Stimulated activated CD4-positive, alpha-beta T cell treated with anti-CD3 and anti-CD28 coated beads, Interleukin-1b, Interleukin-23, amount 100 ng/mL, for 4 hours (primary cell): Measurements from ENCODE around the gene PRX.
"Not testable (repeated sequence)": the region's sequence is repeated elsewhere in the genome, so short reads cannot be mapped to it uniquely, and the experiment has no call there.

Experiments
- DNase-seq, 2 donors: peaks; one replicate each; pipeline ENCODE4 v3.0.0-alpha.2; 2020; ENCODE audit warnings: low read depth in 2 of 2

The PRX gene, protein sequence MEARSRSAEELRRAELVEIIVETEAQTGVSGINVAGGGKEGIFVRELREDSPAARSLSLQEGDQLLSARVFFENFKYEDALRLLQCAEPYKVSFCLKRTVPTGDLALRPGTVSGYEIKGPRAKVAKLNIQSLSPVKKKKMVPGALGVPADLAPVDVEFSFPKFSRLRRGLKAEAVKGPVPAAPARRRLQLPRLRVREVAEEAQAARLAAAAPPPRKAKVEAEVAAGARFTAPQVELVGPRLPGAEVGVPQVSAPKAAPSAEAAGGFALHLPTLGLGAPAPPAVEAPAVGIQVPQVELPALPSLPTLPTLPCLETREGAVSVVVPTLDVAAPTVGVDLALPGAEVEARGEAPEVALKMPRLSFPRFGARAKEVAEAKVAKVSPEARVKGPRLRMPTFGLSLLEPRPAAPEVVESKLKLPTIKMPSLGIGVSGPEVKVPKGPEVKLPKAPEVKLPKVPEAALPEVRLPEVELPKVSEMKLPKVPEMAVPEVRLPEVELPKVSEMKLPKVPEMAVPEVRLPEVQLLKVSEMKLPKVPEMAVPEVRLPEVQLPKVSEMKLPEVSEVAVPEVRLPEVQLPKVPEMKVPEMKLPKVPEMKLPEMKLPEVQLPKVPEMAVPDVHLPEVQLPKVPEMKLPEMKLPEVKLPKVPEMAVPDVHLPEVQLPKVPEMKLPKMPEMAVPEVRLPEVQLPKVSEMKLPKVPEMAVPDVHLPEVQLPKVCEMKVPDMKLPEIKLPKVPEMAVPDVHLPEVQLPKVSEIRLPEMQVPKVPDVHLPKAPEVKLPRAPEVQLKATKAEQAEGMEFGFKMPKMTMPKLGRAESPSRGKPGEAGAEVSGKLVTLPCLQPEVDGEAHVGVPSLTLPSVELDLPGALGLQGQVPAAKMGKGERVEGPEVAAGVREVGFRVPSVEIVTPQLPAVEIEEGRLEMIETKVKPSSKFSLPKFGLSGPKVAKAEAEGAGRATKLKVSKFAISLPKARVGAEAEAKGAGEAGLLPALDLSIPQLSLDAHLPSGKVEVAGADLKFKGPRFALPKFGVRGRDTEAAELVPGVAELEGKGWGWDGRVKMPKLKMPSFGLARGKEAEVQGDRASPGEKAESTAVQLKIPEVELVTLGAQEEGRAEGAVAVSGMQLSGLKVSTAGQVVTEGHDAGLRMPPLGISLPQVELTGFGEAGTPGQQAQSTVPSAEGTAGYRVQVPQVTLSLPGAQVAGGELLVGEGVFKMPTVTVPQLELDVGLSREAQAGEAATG (N-terminal part only)

DNA sequence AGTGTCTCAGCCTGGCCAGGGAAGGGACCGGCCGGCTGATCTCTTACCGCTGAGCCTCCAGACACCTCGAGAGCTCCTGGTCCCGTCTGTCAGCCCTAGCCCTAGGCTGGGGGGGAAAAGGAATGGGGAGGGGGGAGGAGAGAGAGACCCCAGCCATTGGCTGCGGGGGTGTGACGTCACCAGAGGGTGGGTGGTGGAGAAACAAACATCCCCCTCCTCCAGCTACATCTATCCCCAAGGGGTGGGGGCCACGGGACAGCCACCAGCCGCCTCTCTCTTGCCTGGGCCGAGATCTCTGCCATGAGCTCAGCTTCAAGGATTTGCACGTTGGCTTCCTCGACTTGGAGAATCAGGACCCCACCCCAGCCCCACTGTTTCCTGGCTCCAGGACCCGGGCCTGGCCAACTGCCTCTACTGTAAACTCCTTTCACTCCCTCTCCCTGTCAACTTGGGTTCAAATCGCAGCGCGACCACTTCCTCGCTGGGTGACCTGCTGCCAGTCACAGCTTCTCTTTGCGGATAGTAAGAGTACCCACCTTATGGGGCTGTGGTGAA is at the start of gene PRX:
Gene PRX (minus strand): TSS at position 88 of the 555 bp plus-strand sequence. CDS start 5,446 bp downstream, outside the sequence.
- no peak for DNase-seq

DNA sequence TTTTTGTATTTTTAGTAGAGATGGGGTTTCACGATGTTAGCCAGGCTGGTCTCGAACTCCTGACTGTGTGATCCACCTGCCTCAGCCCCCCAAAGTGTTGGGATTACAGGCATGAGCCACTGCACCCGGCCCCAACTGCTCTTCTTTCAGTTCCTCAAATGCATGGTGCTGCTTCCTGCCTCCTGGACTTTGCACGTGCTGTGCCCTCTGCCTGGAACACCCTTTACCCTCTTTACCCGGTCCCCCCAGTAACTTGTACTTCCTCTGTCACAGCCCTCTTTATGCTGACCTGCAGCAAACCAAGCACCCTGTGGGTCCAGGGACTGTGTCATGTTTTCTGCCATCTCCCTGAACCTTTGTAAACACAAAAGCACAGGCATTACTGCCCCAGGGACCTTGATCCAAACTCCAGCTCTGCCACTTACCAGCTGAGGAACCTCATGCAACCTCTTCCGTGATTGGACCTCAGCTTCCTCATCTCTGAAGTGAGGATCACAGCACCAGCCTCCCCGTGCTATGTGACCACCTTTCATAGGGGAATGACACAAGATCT is 48.6 kb upstream of the PRX start:
- DNase-seq: no peak

GRCh38 chr19:40460185-40460584 is 47.0 kb upstream of the PRX start:
- no peak for DNase-seq

- no peak for DNase-seq
These were observed 45.4 kb upstream of the PRX start for GRCh38 chr19:40458597-40458974.

GRCh38 chr19:40457953-40458596 is 44.9 kb upstream of the PRX start:
- DNase-seq: no peak

DNA sequence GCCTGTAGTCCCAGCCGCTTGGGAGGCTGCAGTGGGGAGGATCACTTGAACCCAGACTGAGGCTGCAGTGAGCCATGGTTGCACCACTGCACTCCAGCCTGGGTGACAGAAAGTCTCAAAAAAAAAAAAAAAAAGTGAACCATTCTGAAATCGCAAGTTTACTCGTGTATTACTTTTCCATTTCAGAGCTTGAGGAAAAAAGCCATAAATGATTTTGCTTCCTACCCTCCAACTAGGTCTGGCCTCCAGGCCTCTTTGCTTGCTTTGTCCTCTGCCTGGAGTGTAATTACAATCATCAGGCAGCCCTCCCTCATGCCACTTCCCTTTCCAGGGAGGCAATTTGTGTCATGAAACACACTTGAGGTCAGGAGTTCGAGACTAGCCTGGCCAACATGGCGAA is 43.9 kb upstream of the PRX start:
- DNase-seq: no peak

DNA sequence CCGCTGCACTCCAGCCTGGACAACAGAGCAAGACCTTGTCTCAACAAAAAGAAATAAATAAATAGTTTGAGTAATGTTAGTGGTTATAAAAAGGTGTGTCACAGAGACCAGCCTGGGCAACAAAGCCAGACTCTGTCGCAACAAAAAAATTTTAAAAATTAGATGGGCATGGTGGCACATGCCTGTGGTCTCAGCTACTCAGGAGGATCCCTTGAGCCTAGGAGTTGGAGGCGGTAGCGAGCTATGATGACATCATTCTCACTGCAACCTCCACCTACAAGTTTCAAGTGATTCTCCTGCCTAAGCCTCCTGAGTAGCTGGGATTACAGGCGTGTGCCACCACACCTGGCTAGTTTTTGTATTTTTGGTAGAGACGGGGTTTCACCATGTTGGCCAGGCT is 40.8 kb upstream of the PRX start:
- DNase-seq: not testable (repeated sequence)

DNA sequence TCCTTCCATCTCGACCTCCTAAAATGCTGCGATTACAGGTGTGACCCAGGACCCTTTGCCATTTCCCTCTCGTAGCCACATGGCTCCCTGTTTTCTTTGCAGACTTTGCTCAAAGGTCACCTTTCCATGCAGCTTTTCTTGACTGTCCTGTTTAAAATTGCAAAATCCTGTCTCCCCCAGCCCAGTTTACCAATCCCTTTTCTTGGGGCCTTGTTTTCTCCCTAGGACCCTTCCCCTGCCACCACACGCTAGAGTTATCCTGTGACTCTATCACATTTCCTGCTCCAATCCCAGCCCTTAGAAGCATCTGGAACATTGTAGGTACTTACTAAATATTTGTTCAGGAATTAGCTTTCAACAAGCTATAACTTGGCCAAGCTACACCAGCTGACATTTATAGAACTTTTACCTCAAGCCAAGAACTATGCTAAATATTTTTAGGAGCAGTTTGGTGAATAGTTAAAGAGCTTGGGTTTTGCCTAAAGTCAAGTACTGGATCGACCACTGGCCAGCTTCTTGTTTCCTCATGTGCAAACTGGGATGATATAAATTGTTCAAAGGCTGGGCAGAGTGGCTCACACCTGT is 40.1 kb upstream of the PRX start:
- no peak for DNase-seq

DNA sequence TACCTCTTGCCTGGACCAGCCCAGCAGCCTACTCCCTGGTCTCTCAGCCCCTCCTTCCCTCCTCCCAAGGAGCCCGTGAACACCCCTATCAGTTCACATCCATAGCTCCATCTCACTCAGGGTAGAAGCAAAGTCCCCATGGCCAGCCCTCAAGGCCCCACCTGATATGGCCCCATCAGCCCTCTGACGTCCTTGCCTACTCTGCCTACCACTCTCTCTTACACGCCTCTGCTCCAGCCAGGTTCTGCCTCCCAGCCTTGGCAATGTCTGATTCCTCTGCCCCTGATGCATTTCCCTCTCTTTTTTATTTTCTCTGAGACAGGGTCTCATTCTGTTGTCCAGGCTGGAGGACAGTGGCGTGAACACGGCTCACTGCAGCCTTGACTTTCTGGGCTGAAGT is 38.8 kb upstream of the PRX start:
- DNase-seq: no peak

- no peak for DNase-seq
These were observed 37.5 kb upstream of the PRX start for GRCh38 chr19:40450664-40451063.

DNA sequence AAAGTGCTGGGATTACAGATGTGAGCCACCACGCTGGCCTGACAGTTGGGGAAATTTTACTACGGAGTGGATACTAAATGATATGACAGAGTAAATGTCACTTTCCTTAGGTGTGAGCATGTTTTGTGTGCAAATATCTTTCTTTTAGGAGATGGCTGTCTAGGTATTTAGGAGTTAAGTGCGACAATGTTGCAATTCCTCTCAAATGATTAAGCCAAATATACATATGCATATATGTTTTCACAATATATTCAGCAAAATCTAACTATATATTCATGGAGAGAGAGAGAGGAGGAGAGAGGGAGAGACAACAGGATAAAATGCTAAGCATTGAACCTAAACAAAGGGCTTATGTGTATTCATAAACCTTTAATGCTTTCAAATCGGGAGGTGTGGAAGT is 36.3 kb upstream of the PRX start:
- DNase-seq: no peak

DNA sequence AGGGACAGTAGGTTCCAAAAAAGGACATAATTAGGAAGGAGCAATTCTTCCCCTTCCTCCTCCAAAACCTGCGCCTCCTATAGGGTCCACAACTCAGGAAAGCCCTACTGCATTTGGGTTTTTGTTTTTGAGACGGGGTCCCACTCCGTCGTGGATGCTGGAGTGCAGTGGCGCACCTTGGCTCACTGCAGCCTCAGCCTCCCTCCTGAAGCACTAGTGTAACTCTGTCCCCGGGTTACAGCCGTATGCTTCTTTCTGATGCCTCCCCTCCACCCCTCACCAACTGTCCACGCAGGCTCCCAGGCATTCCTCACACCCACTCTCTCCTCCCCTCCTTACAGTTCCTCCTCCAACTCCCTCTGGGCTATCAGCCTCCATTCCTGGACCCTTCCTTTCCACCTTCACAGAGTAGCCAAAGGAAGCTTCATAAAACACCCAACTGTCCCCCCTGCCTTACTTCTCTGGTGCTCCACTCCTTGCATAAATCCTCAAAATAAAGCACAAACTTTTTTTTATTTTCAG is 33.1 kb upstream of the PRX start:
- DNase-seq: no peak

GRCh38 chr19:40445780-40446262 is 32.6 kb upstream of the PRX start:
- no peak for DNase-seq

DNA sequence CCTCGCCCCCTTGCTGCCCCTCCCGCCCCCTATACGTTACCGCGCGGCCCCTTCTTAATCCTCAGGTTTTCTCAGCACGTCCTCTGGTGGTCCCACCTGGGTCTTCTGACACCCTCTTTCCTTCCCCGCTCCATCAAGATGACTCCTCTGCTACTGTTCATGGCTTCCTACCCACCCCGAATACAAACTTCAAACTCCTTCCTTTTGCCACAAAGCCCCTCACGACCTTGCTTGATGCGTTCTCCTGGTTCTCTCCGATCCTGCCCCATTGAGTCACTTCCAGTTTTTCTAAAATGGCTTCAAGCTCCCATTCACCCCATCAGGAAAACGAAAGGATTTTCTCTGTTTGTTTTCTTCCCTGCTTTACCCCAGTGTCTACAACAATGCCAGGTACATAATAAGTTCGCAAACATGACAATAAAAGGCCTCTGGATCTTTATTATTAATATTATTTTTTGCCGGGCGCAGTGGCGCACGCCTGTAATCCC is 31.7 kb upstream of the PRX start:
- no peak for DNase-seq

DNA sequence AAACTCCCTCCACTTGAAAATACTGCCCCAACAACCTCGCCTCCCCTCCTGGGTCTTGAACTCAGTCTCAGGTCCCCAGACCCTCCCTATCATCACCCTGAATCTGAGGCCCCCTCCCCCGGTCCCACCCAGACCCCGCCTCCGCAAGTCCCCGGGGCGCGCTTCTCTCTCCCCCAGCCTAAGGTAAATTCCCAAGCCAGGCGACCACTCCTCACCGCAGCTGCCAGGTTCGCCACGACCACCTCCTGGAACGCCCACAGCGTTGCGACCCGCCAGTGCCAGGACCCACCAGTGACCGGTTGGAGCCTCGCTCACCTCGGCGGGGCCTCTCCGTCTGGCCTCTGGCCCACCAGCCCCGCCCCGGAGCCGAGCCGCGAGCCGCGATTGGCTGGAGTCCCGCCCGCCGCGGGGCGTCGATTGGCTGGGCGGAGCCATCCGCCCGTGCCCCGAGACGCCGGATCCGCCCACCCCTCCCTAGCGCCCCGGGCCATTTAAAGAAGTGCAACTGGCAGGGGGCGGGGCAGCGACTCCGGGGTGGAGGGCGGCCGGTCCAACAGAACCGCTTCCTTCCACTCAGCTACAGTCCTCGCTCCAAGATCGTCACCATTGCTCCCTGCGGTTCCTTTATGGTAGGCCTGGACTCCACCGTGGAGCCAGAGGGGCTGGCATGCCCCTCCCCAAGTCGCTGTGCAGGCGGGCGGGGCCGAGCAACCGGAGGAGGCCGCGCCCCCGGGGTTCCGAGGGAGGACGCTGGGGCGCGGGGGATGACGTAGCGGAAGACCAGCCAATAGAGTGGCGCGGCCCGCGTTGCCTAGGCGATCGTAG is 31.0 kb upstream of the PRX start, which contains the start of gene SERTAD3:
Gene SERTAD3 (minus strand): TSS at position 336 of the 825 bp plus-strand sequence. CDS start 2,255 bp downstream, outside the sequence.
- DNase-seq: peak; percentile 93 to 97

DNA sequence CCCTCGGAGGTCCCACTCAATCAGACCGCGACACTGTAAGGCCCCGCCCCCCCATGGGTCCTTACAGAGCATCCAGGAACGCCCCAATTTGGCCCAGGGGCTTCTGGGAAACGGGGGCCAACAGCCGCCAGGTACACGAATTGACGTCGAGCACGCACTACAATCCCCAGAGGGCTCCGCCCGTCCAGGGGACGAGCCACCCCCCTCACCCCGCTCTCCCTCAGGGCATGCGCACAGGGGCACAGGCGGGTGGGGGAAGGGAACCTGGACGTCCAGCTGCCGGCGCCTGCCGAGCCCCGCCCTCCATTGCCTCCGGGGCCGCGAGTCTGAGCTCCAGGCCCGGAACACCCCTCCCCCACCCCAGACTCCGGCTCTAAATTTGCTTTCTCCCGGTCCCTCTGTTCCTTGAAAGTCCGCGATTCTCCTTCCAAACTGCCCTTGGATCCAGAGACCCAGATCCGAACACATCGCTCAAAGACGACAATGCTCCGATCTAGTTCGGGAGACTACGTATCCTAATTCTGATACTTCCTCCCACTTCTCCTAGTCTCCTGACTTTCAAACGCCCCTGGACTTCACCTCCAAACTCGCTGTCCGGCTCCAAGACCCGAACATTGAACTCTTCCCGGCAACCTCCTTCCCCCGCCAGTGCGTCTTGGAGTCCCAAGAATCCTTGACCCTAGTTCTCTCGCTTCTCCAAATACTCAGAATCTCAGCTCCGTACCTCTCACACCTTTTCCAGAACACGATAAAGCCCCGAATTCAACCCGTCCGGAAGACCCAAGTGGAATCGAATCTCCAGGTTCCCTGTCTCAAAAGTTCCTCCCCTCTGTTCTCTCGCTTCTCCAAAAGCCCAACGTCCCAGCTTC is 30.2 kb upstream of the PRX start:
- peak; percentile 97 to 98 for DNase-seq

- DNase-seq: no peak
These were observed 29.4 kb upstream of the PRX start for GRCh38 chr19:40442328-40443130.
